NCI-H2171 treated with DMSO at 0.1 percent for 48 hours (cell line): ENCODE data around the gene ITGB3BP.
A peak's percentile ranks its signal among the peaks of the same experiment; 100 is the strongest.
"Not testable (repeated sequence)": the region's sequence is repeated elsewhere in the genome, so short reads cannot be mapped to it uniquely, and the experiment has no call there.

Experiments
- DNase-seq: peaks from one replicate; lab custom pipeline; 2025; lab: John Stamatoyannopoulos, UW

ITGB3BP gene

GRCh38 chr1:63522891-63523728 lies at the start of gene ITGB3BP, which contains the start of gene EFCAB7:
ITGB3BP (minus strand) TSS chr1:63523225; CDS start chr1:63523133, 92 bp downstream.
EFCAB7 (plus strand) TSS chr1:63523525; CDS start chr1:63525573, 2,048 bp downstream.
- DNase-seq = peak; percentile 99

GRCh38 chr1:63572686-63573085 lies 49.7 kb upstream of the ITGB3BP start:
- DNase-seq = not testable (repeated sequence)

- DNase-seq = no peak
These were observed 46.8 kb upstream of the ITGB3BP start for GRCh38 chr1:63569640-63570316.

- no peak for DNase-seq
These were observed 46.0 kb upstream of the ITGB3BP start for GRCh38 chr1:63569068-63569467.

GRCh38 chr1:63563745-63564144 lies 40.7 kb upstream of the ITGB3BP start:
- DNase-seq = no peak

GRCh38 chr1:63559357-63559756 lies 36.3 kb upstream of the ITGB3BP start:
- no peak for DNase-seq

GRCh38 chr1:63557365-63557987 lies 34.5 kb upstream of the ITGB3BP start:
- DNase-seq = no peak

GRCh38 chr1:63555480-63555879 lies 32.5 kb upstream of the ITGB3BP start:
- DNase-seq = no peak

GRCh38 chr1:63548877-63549276 lies 25.9 kb upstream of the ITGB3BP start:
- no peak for DNase-seq

- no peak for DNase-seq
These were observed 25.3 kb upstream of the ITGB3BP start for GRCh38 chr1:63548303-63548702.

GRCh38 chr1:63547621-63548294 lies 24.7 kb upstream of the ITGB3BP start:
- DNase-seq = peak; percentile 29

GRCh38 chr1:63545780-63546179 lies 22.8 kb upstream of the ITGB3BP start:
- DNase-seq = no peak

GRCh38 chr1:63537940-63538339 lies 14.9 kb upstream of the ITGB3BP start:
- peak; percentile 21 for DNase-seq

- no peak for DNase-seq
These were observed 14.0 kb upstream of the ITGB3BP start for GRCh38 chr1:63537006-63537405.

- DNase-seq = no peak
These were observed 11.4 kb upstream of the ITGB3BP start for GRCh38 chr1:63534406-63534805.

GRCh38 chr1:63533931-63534330 lies 10.9 kb upstream of the ITGB3BP start:
- no peak for DNase-seq

- DNase-seq = no peak
These were observed 9.7 kb upstream of the ITGB3BP start for GRCh38 chr1:63532727-63533126.

GRCh38 chr1:63524201-63524600 lies 1.2 kb upstream of the ITGB3BP start:
- no peak for DNase-seq

- DNase-seq = no peak
These were observed 713 bp upstream of the ITGB3BP start for GRCh38 chr1:63523738-63524137.

GRCh38 chr1:63516629-63517028 lies 6.4 kb downstream of the ITGB3BP start:
- DNase-seq = peak; percentile 3

GRCh38 chr1:63512584-63512983 lies 10.4 kb downstream of the ITGB3BP start:
- DNase-seq = no peak

- no peak for DNase-seq
These were observed 13.3 kb downstream of the ITGB3BP start for GRCh38 chr1:63509718-63510117.
